Medulla oblongata (tissue), 1 donor: ENCODE measurements around the gene CENPI.
"Not testable (repeated sequence)": the region's sequence is repeated elsewhere in the genome, so short reads cannot be mapped to it uniquely, and the experiment has no call there.

Experiments
- DNase-seq: peaks from one replicate; pipeline ENCODE4 v3.0.0-alpha.2; 2015; ENCODE audit errors: extremely low spot score

CENPI gene

DNA sequence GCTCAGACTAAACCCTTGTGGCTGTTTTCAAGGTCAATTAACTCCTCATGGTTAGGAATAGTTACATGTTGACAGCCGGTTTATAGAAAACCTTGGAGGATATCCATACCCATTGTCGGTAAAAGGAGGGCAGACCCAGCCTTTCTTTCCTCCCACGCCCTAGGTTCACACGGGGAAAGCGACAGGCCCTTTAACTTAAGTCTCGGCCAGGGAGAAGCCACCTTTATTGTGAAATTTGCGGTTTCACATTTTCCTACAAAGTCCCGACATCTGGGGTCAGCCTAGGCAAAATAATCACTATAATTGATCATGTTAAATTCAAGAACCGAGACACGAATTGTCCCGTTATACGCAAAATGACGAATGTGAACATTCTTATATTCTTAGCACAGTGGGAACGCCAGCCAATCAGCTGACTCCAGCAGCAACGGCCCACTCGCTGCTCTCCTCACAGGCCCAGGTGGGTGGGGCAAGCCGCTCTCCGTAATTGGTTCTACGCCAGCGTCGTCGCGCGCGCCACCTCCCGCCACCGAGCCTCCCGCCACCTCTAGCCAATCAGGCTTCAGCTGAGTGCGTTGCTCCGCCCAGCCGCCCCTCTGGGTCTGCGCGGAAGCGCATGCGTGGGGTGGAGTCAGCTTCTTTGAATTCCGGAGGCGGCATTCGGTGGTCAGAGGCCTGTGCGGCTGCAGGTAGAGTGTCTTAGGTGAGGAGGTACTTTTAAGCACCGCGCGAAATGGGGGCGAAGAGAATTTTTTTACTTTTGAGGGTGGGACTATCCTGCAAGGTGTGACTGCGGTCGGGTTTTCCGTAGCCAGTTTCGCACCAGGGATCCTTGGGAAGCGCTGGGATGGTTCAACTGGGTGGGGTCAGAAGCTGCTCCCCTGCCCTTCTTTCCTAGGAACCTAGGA lies at the start of gene CENPI:
Gene CENPI (plus strand): TSS at position 659 of the 908 bp plus-strand sequence. CDS start 2,867 bp downstream, outside the sequence.
- DNase-seq: peak; percentile 91

GRCh38 chrX:101051153-101051548 lies 46.9 kb upstream of the CENPI start:
- DNase-seq: no peak

GRCh38 chrX:101051549-101052302 lies 46.3 kb upstream of the CENPI start, which contains the start of gene TRMT2B:
Gene TRMT2B (minus strand): TSS chrX:101052111. CDS start chrX:101042289, 9,822 bp downstream.
- DNase-seq: peak; percentile 76

GRCh38 chrX:101056551-101056950 lies 41.5 kb upstream of the CENPI start:
- DNase-seq: not testable (repeated sequence)

GRCh38 chrX:101057093-101057714 lies 40.8 kb upstream of the CENPI start:
- DNase-seq: no peak

DNA sequence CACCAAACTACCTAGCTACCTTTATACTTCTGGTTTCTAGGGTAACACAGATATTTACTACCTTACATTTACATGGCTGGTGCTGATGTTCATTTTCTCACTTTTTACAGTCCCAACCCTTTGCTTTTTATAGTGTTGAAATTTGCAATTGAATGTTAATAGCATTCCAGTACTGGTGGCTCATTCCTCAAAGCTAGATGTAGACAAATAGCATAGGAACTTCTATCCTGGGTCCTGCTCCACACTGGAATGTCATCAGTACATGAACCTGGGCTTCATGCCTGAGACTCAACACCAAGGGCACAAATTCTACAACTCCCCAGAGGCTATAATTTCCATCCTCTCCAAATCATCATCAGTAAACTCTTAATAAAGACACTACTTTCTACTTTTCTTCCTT lies 35.8 kb upstream of the CENPI start:
- no peak for DNase-seq

DNA sequence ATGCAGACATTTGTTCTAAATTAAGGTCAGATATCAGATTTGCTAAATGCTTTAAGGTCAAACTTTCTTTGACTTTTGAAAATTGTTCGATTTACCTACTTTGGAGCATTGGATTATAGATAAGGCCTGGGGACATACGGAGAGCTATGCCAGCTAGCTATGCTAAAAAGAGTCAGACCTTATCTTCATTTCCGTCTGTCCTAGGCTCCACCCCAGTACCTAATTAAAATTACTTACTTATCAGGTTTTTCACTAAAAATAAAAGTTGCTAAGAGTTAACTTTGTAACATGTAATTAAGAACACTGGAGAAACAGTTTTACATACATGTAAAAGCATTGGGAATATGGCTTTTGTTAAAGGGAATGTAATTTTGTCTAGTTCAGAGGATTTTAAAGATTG lies 26.4 kb upstream of the CENPI start:
- no peak for DNase-seq

DNA sequence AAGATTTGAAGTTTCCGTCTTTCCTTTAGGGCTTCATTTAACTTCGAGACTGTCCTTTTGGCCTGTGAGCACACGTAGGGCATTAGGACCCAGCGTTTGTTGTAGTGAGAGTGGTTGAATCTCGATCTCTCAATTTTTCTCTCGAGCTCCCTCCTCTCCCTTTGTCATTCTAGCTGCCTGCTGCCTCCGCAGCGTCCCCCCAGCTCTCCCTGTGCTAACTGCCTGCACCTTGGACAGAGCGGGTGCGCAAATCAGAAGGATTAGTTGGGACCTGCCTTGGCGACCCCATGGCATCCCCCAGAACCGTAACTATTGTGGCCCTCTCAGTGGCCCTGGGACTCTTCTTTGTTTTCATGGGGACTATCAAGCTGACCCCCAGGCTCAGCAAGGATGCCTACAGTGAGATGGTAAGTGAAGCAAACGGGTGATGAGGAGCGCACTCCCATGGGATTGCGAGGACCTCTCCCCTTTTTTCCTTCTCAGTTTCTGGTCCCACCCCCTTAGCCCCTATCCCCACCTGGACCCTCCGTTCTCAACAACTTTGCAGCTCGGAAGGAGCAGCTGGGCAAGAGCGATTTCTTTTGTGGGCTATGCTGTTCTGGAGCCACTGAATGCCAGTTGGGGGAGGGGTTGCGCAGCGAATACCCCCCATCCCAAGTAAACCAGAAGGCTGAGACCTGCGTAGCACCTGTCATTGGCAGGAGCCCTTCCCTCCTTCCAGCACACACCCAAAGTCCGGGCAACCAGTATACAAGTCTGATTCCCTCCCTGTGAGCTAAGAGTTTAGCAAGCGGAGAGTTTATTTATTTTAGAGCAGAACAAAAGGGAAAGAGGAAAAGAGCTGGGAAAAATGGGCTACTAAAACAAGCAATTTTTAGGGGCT lies 19.0 kb upstream of the CENPI start, which contains the start of gene TMEM35A:
Gene TMEM35A (plus strand): TSS at position 164 of the 883 bp plus-strand sequence. CDS start 124 bp downstream, at position 288.
- peak; percentile 3 for DNase-seq

- DNase-seq: no peak
Measured at GRCh38 chrX:101079736-101080270, 18.2 kb upstream of the CENPI start.

DNA sequence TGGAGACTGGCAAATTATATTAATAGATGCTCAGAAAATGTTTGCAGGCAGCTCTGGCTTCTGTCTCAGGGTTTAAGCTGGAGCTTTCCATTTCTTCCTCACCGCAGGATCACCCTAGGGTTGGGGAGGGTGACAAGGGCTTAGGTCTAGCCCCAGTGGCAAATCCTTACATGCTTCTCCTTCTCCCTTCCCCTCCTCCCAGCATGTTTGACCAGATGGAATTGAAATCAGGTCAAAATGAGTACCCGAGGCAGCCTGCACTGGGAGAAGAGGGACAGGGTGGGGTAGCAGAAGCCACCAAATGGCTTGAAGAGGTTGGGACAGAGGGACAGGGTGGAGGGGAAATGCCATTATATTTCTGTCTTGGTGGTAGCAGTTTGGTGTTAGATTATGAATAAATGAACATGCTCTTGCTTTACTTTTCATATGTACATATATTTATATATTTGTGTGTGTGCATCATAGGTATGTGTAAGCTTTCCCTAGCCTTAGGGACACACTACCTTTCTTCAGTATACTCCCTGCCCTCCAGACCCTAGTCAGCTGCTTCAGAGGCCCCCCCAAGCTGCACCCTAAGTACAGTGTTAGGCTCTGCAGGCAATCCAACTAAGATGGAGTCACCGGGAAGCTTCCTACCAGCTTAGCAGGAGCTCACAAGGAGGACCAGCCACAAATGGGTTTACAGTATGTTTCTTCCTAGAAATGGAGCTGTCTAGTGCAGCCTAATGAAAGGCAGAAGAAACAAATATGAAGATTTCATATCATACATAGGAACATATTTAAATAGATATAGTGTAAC lies 17.5 kb upstream of the CENPI start:
- DNase-seq: no peak

DNA sequence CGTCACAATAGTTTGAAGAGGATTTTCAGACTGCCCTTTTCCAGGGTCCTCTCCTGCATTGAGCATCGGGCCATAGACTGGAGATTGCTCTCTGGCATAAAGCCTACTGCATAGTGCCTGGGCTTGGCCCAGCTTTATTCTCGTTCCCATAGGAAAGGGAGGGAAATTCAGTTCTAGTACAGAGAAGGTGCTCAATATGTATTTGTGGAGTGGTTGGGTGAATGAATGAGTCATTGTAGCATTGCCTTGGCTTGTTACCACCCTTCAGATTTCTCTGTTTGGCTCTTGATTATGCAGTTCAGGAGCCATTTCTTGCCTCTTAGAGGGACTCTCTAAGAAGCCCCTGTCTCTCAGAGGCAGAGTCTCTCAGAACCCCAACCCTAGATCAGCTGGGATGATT lies 16.8 kb upstream of the CENPI start:
- no peak for DNase-seq

GRCh38 chrX:101091817-101092216 lies 6.2 kb upstream of the CENPI start:
- DNase-seq: no peak

DNA sequence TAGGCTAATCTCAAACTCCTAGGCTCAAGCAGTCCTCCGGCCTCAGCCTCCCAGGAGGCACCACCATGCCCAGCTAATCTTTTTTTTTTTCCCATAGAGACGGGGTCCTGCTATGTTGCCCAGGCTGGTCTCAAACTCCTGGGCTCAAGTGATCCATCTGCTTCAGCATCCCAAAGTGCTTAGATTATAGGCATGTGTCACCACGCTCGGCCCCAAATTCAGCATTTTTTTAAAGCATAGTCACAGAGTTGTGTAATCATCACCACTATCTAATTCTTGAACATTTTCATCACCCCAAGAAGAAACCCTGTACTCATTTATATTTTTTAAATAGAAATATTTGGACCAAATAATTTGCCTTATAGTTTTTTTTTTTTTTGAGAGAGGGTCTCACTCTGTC lies 10.3 kb downstream of the CENPI start:
- DNase-seq: no peak

DNA sequence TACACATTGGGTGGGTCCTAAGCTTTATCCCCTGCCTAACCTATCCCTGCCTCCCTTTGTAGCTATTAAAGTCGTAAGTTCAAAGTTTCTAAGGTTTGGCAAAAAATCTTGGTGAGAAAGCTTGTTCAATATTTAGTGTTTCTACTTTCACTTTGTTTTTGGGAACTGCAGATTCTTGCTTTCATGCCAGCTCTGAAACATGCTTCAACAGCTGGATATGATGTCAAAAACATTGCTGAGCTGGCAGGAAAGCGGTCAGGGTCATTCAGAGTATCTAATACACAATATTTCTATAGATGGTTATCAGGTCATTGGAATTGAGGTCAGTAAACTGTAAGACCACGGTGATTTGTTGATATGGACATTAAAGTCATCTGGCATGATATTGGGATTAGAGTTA lies 19.7 kb downstream of the CENPI start:
- DNase-seq: no peak

- no peak for DNase-seq
Measured at GRCh38 chrX:101136235-101136634, 38.2 kb downstream of the CENPI start.
